NCI-H1048 (cell line): Measurements from ENCODE around the gene BUD23.
"Not testable (repeated sequence)": the region's sequence is repeated elsewhere in the genome, so short reads cannot be mapped to it uniquely, and the experiment has no call there.

Experiments
- DNase-seq: peaks from one replicate; lab custom pipeline; 2025; lab: John Stamatoyannopoulos, UW

The BUD23 gene

GRCh38 chr7:73719806-73720169 lies 36.4 kb downstream of the BUD23 start:
- DNase-seq: no peak

DNA sequence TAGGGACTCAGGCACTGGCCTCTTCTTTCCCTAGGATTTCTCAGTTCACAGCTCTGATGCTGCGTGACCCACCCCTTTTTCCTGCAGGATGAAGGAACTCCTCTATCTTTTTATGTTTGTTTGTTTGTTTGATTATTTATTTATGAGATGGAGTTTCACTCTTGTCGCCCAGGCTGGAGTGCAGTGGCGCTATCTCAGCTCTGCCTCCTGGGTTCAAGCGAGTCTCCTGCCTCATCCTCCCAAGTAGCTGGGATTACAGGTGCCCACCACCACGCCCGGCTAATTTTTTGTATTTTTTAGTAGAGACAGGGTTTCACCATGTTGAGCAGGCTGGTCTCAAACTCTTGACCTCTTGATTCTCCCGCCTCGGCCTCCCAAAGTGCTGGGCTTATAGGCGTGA lies 37.0 kb downstream of the BUD23 start:
- not testable (repeated sequence) for DNase-seq

DNA sequence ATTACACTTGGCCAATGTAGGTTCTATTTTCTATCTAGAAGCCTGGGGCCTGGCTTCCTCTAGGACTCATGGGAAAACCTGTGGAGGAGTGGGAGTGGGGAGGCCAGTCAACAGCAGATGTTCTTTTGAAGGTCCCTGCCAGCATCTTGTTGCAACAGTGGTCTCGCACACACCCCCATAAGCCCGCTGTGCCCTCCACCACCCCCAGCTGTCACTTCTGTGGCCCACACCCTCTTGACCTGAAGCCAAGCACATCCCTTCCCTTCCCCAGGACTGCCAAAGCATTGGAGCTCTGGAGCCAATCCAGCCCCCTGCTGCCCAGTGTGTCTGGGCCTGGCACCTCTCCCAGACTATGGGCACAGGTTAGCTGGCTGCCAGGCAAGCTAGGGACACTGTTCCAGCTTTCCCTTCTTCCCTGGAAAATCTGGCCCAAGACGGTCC lies 38.0 kb downstream of the BUD23 start:
- DNase-seq: no peak

GRCh38 chr7:73722182-73722581 lies 38.8 kb downstream of the BUD23 start:
- not testable (repeated sequence) for DNase-seq

DNA sequence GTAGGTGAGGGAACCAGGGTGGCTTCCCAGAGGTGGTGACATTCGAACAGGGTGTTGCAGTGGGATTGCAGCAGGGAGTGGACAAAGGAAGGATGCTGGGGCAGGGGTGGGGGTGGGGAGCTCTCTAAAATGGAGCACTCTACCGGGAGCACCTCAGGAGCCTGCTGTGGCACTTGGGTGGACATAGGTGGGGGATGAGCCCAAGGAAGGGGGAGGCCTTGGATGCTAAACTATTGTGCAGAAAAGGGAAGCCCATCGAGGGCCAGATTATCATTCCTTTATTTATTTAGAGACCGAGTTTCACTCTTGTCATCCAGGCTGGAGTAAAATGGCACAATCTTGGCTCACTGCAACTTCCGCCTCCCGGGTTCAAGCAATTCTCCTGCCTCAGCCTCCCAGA lies 39.4 kb downstream of the BUD23 start:
- no peak for DNase-seq

- DNase-seq: no peak
These were observed 40.4 kb downstream of the BUD23 start for GRCh38 chr7:73723813-73724212.

- no peak for DNase-seq
These were observed 42.7 kb downstream of the BUD23 start for GRCh38 chr7:73726083-73726466.

DNA sequence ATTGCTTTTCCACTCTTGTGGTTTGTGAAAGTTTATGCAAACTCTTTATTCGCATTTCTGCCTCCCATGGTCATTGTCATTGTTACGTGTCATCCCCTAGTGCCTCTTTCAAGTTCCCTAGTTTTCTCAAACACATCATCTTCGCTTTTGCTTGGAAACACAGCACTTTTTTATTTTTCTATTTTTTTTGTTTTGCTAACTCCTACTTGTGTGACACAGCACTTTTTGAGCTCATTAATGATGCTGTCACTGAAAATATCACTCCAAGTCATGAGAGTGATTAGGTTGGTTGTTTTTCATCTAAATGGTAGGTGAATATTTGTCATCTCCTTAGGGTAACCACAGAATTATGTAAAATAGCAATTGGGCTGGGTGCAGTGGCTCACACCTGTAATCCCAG lies 44.6 kb downstream of the BUD23 start:
- DNase-seq: no peak

DNA sequence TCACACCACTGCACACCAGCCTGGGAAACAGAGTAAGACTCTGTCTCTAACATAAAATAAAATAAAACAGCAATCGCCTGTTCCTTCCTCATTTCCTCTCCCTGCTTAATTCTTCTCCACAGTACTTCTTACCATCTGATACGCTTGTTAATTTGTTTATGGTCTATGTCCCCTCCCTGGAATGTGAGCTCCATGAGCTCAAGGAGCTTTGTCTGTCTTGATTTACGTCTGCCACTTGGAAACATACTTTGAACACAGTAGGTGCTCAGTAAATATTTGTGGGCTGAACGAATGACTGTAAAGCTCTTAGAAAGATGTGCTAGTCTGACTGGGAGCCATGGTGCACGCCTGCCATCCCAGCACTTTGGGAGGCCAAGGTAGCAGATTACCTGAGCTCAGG lies 45.2 kb downstream of the BUD23 start:
- DNase-seq: no peak

- DNase-seq: no peak
These were observed 47.1 kb downstream of the BUD23 start for GRCh38 chr7:73730485-73730884.

GRCh38 chr7:73732397-73732796 lies 49.0 kb downstream of the BUD23 start:
- DNase-seq: no peak

- DNase-seq: peak; percentile 80
These were observed 51.5 kb downstream of the BUD23 start for GRCh38 chr7:73734619-73735527.

DNA sequence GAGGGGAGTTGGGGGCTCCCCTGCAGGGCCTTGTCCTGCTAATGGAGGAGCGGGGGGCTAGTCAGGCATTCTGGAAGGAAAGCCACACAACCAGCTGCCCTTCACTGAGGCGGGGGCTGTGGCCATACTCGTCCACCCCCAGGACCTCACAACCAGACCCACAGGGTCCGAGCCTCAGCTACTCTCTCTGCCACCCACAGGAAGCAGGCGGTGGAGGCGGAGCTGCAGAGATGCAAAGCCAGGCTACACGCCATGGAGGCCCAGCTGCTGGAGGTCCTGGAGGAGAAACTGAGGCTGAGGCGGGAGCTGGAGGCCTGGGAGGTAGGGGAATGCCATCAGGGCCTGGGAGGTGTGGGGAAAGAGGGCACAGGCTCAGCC lies 52.1 kb downstream of the BUD23 start:
- no peak for DNase-seq

- DNase-seq: no peak
These were observed 53.5 kb downstream of the BUD23 start for GRCh38 chr7:73736885-73737284.

GRCh38 chr7:73737491-73738219 lies 54.3 kb downstream of the BUD23 start:
- no peak for DNase-seq

DNA sequence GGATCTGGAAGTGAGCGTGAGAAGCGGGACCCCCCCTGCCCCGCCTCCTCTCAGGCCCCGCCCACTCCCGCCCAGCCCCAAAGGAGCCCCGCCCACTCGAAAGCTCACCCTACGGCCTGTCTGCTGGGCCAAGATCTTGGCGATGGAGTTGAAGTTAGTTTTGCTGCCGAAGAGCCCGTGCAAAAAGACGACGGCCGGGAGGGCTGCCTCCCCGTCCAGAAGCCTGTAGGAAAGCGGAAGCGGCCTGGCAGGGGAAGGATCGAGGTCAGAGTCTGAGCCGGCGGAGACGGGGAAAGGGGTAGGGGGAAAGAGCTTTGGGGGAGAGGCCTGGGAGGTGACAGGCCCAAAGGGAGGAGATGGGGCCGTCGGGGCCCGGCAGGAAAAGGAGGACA lies 54.8 kb downstream of the BUD23 start:
- peak; percentile 24 for DNase-seq

- DNase-seq: peak; percentile 94
These were observed 55.4 kb downstream of the BUD23 start, which contains the start of gene ABHD11 for GRCh38 chr7:73738612-73739386. ABHD11 (minus strand) TSS chr7:73738802; CDS start chr7:73738770, 32 bp downstream.

DNA sequence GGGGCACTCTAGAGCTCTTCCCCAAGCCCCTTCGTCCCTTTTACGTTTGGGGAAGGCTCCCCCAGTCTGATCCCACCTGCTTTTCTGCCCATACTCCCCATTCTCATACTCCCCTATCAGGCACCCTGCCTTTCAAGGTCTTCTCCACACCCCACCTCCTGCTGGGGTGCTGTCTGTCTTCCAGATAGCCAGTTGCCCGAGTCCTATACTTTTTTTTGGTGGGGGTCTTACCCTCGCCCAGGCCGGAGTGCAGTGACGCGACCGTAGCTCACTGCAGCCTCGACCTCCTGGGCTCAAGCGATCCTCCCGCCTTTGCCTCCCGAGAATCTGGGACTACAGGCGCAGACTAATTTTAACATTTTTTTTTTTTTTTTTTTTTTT lies 56.0 kb downstream of the BUD23 start:
- DNase-seq: no peak

DNA sequence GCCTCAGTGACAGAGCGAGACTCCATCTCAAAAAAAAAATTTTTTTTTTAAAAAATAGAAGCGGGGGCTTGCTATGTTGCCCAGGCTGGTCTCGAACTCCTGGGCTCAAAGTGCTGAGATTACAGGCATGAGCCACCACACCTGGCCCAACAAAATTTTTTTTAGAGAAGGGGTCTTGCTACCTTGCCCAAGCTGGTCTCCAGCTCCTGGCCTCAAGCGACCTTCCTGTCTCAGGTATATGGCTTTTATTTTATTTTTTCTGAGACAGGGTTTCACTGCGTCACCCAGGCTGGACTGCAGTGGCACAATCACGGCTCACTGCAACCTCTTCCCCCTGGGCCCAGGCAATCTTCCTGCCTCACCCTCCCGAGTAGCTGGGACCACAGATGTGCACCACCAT lies 56.8 kb downstream of the BUD23 start:
- DNase-seq: no peak

DNA sequence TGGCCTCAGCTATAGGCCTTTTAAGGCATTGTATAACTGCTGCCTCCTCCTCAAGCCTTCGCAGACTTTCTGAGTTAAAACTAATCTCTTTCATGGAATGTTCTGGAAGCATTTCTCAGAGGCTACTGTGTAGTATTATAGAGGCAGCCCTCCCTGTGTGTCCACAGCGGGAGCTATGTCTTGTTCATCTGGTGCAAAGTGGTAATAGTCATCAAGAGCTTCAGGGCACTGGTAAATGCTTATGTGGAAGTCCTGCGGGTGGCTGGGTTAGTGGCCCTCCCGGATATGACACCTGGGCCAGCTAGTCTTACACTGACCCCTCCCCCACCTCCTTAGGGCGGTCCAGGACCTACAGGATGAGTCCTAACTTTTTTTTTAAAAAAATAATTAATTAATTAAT lies 57.4 kb downstream of the BUD23 start:
- no peak for DNase-seq

- no peak for DNase-seq
These were observed 58.2 kb downstream of the BUD23 start for GRCh38 chr7:73741600-73741999.

DNA sequence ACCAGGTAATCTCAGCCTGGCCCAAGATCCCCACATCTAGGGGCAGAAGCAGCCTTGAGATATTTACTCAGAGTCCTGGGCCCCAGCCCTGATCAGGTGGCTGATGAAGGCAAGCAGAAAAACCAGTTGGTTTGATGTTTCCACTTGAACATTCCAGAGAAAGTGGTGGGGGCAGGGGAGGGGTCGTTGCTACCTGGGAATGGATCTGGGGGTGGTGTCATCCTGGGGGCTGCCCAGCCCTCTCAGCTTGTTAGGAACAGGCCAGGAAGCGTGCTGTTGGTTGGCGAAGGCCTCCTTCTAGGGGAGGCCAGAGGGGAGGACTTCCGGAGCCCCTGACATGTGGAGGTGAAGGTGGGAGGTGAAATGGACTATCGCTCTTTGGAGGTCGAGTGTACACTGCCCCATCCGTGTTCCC lies 58.9 kb downstream of the BUD23 start:
- no peak for DNase-seq
